ENCODE measurements around the gene CAMK1D.

CAMK1D gene

DNA sequence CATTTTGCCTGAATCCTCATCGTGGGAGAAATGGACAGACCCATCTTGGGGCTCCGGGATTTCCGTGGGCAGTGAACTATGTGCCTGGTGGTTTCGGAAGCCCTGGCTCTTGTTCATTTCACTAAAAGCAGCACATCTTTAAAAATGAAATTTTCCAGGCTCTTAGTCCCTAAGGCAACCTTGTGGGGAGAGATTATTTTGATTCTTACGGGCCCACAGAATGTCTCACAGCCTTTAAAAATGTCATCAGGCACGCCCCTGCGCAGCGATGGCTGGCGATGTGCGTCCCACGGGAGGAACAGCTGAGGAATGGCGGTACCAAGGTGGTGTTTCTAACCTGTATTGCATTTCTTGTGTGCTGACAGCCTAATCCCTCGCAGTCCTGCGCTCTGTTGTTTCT lies 462.5 kb downstream of the CAMK1D start:
- no peak for TF ChIP-seq CTCF (IDR thresholded peaks at IDR 0.05; ENCODE audit: low read depth, low read length)
- TF ChIP-seq MYC (IDR thresholded peaks at IDR 0.05; ENCODE audit: low read depth, low read length), result no peak
- TF ChIP-seq, protein P1, sequence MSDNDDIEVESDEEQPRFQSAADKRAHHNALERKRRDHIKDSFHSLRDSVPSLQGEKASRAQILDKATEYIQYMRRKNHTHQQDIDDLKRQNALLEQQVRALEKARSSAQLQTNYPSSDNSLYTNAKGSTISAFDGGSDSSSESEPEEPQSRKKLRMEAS (IDR thresholded peaks at IDR 0.05; ENCODE audit: low read depth, low read length), result no peak
- no peak for TF ChIP-seq POLR2A (IDR thresholded peaks at IDR 0.05; ENCODE audit: extremely low read depth, insufficient read length)
- H3K4me3 ChIP-seq (ENCODE audit: low read depth, low read length), result no peak overlapping the region
- DNase-seq (ENCODE audit: low read depth), result no peak

DNA sequence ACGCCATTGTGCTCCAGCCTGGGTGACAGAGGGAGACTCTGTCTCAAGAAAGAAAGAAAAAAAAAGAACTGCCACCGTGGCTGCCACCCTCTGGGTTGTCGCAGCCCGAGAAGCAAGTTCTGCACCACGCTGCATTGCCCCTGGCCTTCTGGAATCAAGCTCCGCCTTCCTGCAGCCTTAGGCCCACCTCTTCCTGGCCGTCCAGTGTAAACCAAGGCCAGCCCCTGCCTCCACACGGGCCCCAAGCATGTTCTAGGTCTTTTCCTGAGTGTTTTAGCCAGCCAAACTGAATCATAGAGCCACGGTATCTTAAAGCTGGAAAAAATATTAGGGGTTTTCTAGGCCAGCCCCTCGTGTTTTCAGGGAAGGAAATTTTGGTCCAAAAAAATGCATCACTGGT lies 463.2 kb downstream of the CAMK1D start:
- TF ChIP-seq CTCF (IDR thresholded peaks at IDR 0.05; ENCODE audit: low read depth, low read length), result no peak
- TF ChIP-seq POLR2A (IDR thresholded peaks at IDR 0.05; ENCODE audit: extremely low read depth, insufficient read length), result no peak
- no peak for TF ChIP-seq MYC (IDR thresholded peaks at IDR 0.05; ENCODE audit: low read depth, low read length)
- TF ChIP-seq, protein P1 (IDR thresholded peaks at IDR 0.05; ENCODE audit: low read depth, low read length), result no peak
- no peak for DNase-seq (ENCODE audit: low read depth)
- no peak overlapping the region for H3K4me3 ChIP-seq (ENCODE audit: low read depth, low read length)

- DNase-seq (ENCODE audit: low read depth), result no peak
- H3K4me3 ChIP-seq (ENCODE audit: low read depth, low read length), result no peak overlapping the region
- TF ChIP-seq POLR2A (IDR thresholded peaks at IDR 0.05; ENCODE audit: extremely low read depth, insufficient read length), result no peak
- TF ChIP-seq CTCF (IDR thresholded peaks at IDR 0.05; ENCODE audit: low read depth, low read length), result no peak
- TF ChIP-seq, protein P1 (IDR thresholded peaks at IDR 0.05; ENCODE audit: low read depth, low read length), result no peak
- TF ChIP-seq MYC (IDR thresholded peaks at IDR 0.05; ENCODE audit: low read depth, low read length), result no peak
Measured at GRCh38 chr10:12814166-12814565, 464.8 kb downstream of the CAMK1D start.

DNA sequence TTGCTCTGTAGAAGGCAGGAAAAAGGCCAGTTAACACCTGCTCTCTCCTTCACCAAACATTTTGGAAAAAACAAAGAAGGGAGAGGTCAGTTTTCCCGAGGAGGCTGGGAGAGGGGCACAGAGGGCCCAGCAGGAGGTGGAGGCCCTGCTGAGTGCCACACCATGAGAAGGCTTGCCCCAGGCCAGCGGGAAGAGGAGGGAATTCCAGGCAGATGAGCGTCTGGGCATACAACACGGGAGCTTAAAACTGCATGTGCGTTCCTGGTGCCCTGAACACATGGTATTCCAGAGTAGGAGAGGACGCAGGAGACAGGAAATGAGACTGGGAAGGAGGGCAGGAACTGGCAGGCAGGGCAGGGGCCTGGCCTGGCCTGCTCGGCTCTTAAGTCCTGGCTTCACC lies 469.7 kb downstream of the CAMK1D start:
- no peak for DNase-seq (ENCODE audit: low read depth)
- H3K4me3 ChIP-seq (ENCODE audit: low read depth, low read length), result no peak overlapping the region
- no peak for TF ChIP-seq CTCF (IDR thresholded peaks at IDR 0.05; ENCODE audit: low read depth, low read length)
- TF ChIP-seq POLR2A (IDR thresholded peaks at IDR 0.05; ENCODE audit: extremely low read depth, insufficient read length), result no peak
- no peak for TF ChIP-seq MYC (IDR thresholded peaks at IDR 0.05; ENCODE audit: low read depth, low read length)
- TF ChIP-seq, protein P1 (IDR thresholded peaks at IDR 0.05; ENCODE audit: low read depth, low read length), result no peak

DNA sequence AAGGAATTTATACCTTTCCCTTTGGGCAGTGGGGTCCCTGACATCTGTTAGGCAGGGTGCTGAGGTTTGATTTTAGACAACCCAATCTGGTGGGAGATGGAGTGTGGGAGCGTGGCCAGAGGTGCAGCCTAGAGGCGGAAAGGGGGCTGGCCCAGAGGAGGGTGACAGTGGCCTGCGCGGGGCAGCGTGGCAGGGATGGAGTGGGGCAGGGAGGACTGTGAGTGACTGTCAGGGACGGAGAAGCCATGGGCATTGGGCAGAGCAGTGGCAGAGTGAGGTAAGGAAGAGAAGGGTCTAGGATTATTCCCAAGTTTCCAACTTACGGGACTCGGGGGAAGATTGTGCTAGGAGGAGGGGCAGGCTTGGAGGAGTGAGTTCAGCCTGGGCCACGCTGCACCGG lies 470.3 kb downstream of the CAMK1D start:
- H3K4me3 ChIP-seq (ENCODE audit: low read depth, low read length), result no peak overlapping the region

More for the DNA sequence above, 470.3 kb downstream of the CAMK1D start:
- TF ChIP-seq POLR2A (IDR thresholded peaks at IDR 0.05; ENCODE audit: extremely low read depth, insufficient read length) (no peak), MYC (IDR thresholded peaks at IDR 0.05; ENCODE audit: low read depth, low read length) (no peak), CTCF (IDR thresholded peaks at IDR 0.05; ENCODE audit: low read depth, low read length) (no peak)
- TF ChIP-seq, protein P1 (IDR thresholded peaks at IDR 0.05; ENCODE audit: low read depth, low read length), result no peak
- DNase-seq (ENCODE audit: low read depth), result no peak

Measured in NB4 (cell line).